Glomerular visceral epithelial cell (primary cell): ENCODE measurements around the gene ERCC4.
A peak's percentile ranks its signal among the peaks of the same experiment; 100 is the strongest.

Experiments
- DNase-seq: peaks from one replicate; pipeline ENCODE4 v3.0.0-alpha.2; 2016; ENCODE audit errors: extremely low spot score

ERCC4 gene

GRCh38 chr16:13948086-13948485 lies 28.1 kb downstream of the ERCC4 start:
- DNase-seq: no peak

GRCh38 chr16:13950821-13951547 lies 31.0 kb downstream of the ERCC4 start:
- no peak for DNase-seq

- no peak for DNase-seq
These were observed 31.7 kb downstream of the ERCC4 start for GRCh38 chr16:13951611-13952010.

DNA sequence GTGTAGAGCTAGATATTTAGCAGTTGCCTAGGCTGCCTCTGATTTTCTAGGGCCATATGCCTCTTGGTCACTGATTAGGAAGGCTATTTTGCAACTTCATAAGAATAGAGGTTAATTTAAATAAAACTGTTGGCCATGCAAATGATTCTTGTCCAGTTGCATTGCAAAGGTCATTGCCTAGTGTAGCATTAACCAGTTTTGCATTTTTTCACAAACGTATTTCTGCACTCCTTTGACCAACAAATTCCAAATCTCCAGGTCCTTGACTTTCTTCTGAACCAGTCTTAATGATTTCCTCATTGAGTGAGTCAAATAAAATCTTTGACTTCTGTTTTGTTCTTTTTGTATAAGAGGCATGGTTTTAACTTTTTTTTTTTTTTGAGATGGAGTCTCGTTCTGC lies 33.5 kb downstream of the ERCC4 start:
- no peak for DNase-seq

DNA sequence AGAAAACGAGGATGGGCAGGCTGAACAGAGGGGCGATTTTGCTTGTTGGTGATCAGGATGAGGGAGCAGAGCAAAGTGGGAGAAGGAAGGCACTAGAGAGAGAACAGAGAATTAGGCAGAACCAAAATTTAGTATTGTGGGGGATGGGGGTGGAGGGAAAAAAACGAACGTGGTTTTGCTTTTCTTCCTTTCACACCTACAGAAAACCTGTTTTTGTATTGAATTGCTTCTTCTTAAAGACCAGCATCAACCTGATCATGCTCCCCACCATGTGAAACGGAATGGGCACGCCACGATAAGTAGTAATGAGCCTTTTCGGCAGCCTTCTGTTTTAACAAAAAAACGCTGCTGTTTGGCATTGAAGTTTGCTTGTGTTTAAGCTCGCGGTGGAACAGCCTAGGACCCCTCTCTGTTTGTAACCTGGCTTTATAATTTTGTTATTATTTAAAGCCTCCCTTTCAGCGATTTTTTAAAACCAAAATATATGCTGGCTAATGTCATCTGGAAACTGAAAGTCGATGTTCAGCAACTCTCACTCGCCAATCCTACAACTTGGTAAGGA lies 36.8 kb downstream of the ERCC4 start:
- DNase-seq: no peak

DNA sequence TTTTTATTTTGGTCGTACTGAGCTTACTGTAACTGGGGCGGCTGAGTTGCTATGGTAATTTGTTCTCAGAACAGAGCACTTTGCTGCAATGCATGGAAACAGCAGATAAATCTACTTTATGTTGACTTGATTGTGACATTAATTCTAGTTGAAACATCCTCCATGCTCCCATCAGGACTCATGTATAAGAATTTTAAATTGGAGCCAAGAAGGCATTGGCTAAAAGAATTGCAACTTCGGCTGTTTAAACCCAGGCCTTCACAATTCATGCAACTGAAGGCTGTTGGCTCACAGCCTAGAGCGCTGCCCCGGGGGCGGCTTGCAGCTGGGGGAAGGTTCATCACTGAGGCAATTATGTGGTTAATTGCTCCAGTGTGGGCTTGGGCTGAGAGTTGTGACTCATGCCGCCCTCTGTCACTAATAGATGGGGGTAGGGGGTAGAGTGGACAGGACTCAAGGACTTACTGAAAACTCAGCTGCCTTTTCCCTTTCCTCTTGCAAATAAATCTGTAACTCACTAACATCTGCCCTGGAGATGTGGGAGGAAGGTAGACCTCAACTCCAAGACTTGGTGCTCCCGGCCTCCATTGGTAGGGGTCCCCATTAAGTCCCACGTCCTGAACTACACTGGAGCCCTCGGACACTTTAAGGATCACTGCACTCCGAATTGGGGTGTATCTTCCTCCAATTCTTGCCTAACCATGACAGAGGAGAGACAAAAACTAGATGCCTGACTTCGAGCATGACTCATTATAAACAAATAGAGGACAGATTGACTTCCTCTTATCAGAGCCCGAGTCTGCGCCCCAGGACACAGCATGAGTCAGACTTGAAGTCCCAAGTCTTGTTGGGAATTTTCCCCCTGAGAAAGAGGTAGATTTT lies 37.5 kb downstream of the ERCC4 start:
- DNase-seq: peak; percentile 88

DNA sequence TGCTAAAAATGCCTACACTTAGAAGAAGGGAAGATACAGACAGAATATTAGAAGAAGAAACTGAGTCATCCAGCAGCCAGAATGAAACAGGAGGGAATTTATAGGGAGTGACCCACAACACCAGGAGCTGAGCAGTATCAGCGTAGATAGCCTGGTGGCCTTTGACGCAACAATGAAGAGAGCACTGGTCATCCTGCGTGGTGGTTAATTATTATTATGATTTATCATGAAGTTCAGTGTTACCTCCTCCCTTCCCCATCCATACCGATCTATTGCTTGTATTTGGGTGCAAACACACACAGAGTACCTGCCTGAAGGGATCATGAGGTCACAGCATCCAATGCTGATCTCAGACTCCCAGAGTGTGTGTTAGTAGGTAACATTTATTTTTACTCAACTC lies 38.5 kb downstream of the ERCC4 start:
- DNase-seq: no peak

- no peak for DNase-seq
These were observed 39.7 kb downstream of the ERCC4 start for GRCh38 chr16:13959626-13960025.

- DNase-seq: no peak
These were observed 41.3 kb downstream of the ERCC4 start for GRCh38 chr16:13961099-13961811.

GRCh38 chr16:13962232-13962631 lies 42.3 kb downstream of the ERCC4 start:
- DNase-seq: no peak

GRCh38 chr16:13968835-13969234 lies 48.9 kb downstream of the ERCC4 start:
- no peak for DNase-seq

GRCh38 chr16:13969711-13970110 lies 49.8 kb downstream of the ERCC4 start:
- DNase-seq: no peak

- DNase-seq: no peak
These were observed 50.9 kb downstream of the ERCC4 start for GRCh38 chr16:13970708-13971422.

- no peak for DNase-seq
These were observed 53.5 kb downstream of the ERCC4 start for GRCh38 chr16:13973321-13974023.

DNA sequence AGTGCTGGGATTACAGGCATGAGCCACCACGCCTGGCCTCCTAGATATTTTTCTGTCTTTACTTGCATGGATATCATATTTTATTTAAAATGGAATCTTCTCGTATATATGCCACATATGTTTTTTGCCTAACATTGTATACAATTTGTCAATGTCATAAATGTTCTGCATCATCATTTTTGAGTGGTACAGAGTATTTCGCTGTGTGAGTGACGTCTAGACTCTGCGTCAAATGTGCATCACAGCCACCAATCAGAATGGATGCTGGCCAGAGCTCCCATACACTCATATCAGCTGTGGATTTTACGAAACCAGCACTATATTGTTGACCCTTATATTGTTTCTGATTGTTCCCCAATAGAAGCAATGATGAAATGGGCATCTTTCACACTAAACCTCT lies 57.2 kb downstream of the ERCC4 start:
- no peak for DNase-seq

GRCh38 chr16:13982451-13982850 lies 62.5 kb downstream of the ERCC4 start:
- no peak for DNase-seq

GRCh38 chr16:13983625-13984024 lies 63.7 kb downstream of the ERCC4 start:
- DNase-seq: no peak

DNA sequence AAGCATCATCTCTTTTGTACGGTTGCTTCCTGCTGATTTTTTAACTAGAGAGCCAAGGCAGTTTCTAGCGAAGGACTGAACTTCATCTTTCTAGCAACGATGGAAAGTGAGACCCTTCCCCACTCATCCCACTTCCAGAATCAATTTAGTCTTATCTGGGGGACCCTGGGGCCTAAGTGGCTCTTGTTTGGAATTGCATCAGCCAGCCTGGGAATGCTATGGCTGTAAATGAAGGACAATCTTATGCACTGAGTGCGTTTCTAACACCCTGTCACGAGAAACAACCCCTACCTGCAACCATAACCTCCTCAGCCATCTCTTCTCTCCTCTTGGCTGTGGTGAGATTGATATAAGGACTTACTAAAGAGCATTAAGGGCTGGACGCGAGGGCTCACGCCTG lies 64.8 kb downstream of the ERCC4 start:
- DNase-seq: no peak

- DNase-seq: no peak
These were observed 68.1 kb downstream of the ERCC4 start for GRCh38 chr16:13988038-13988437.

GRCh38 chr16:13992322-13992721 lies 72.4 kb downstream of the ERCC4 start:
- no peak for DNase-seq

- no peak for DNase-seq
These were observed 73.0 kb downstream of the ERCC4 start for GRCh38 chr16:13992976-13993375.
